H1 (cell line): ENCODE results near the gene CD151. TPM values are rescaled to one million over a fixed set of nuclear protein-coding genes. Genes with fewer than 3 reads are reported as not detected.

Experiments used
- CTCF ChIA-PET: fragments of 300-600 bp; sonication (Branson Sonifier 250); formaldehyde crosslinking; loops from one replicate; lab custom pipeline; 2021; ENCODE audit not compliant: partially characterized antibody; lab: Charles Lee
- POLR2A ChIA-PET: fragments of 300-600 bp; sonication (Branson Sonifier 250); formaldehyde crosslinking; loops from one replicate; lab custom pipeline; 2021; ENCODE audit warnings: inconsistent platforms; ENCODE audit not compliant: partially characterized antibody; lab: Charles Lee
- DNase-seq, 2 experiments: peaks; one replicate each; pipeline versions ENCODE4 v3.0.0 to v3.0.0-alpha.2; 2010 to 2022; ENCODE audit warnings: low spot score in 2 of 2, low read depth in 1 of 2, mixed read lengths in 1 of 2
- FAIRE-seq: peaks from 2 replicates; lab custom pipeline; 2011; peaks lifted over from hg19 to GRCh38; lab: Jason Lieb, UNC
- H2AFZ ChIP-seq: 2 replicates; pipeline ENCODE4 v1.8.1; 2012; ENCODE audit warnings: low read length, inconsistent platforms
- H2AK5ac ChIP-seq: 2 replicates; pipeline ENCODE4 v1.6.1; 2013; ENCODE audit warnings: low read depth, low read length
- H2BK120ac ChIP-seq: replicated peaks from 2 replicates; pipeline ENCODE3; 2013; ENCODE audit warnings: low read depth, low read length, inconsistent platforms
- H2BK12ac ChIP-seq: 2 replicates; pipeline ENCODE4 v1.6.1; 2013; ENCODE audit warnings: low read depth, low read length
- H2BK15ac ChIP-seq: 2 replicates; pipeline ENCODE4 v1.6.1; 2013; ENCODE audit warnings: low read length
- H2BK20ac ChIP-seq: 2 replicates; pipeline ENCODE4 v1.6.1; 2013; ENCODE audit warnings: low read length
- H2BK5ac ChIP-seq: 2 replicates; pipeline ENCODE4 v1.6.1; 2013; ENCODE audit warnings: low read depth, low read length
- H3K14ac ChIP-seq: 2 replicates; pipeline ENCODE4 v1.6.1; 2013; ENCODE audit warnings: inconsistent platforms; ENCODE audit not compliant: insufficient read length
- H3K18ac ChIP-seq: 2 replicates; pipeline ENCODE4 v1.6.1; 2013; ENCODE audit warnings: low read length; ENCODE audit errors: extremely low read depth
- H3K23ac ChIP-seq: 2 replicates; pipeline ENCODE4 v1.6.1; 2013; ENCODE audit warnings: inconsistent platforms; ENCODE audit not compliant: insufficient read length
- H3K23me2 ChIP-seq: 2 replicates; pipeline ENCODE4 v1.6.1; 2013; ENCODE audit warnings: low read depth, low read length
- H3K27ac ChIP-seq: 2 replicates; pipeline ENCODE4 v1.6.1; 2011; ENCODE audit warnings: low read depth, low read length, inconsistent platforms
- H3K27me3 ChIP-seq, 4 experiments: replicated peaks in 1 of 4; 1 replicate in 1 of 4; 2 replicates in 3 of 4; pipeline versions ENCODE4 v1.6.1 to v1.8.1; 2011 to 2013; ENCODE audit warnings: low read length in 3 of 4, mild to moderate bottlenecking in 3 of 4, inconsistent platforms in 2 of 4, mixed read lengths in 2 of 4, moderate library complexity in 1 of 4; ENCODE audit not compliant: control insufficient read depth in 3 of 4, insufficient read depth in 3 of 4; ENCODE audit errors: extremely low read depth in 1 of 4
- H3K36me3 ChIP-seq, 4 experiments: 2 replicates each; pipeline versions ENCODE4 v1.6.1 to v1.8.1; 2011 to 2013; ENCODE audit warnings: mild to moderate bottlenecking in 4 of 4, low read length in 3 of 4, moderate library complexity in 2 of 4, control low read depth in 1 of 4, inconsistent platforms in 1 of 4; ENCODE audit not compliant: insufficient read depth in 4 of 4, control insufficient read depth in 2 of 4
- H3K4ac ChIP-seq: replicated peaks from 2 replicates; pipeline ENCODE3; 2013; ENCODE audit warnings: low read length, low read depth, mixed read lengths, inconsistent platforms; ENCODE audit not compliant: insufficient read length
- H3K4me1 ChIP-seq, 4 experiments: replicated peaks in 1 of 4; 1 replicate in 1 of 4; 2 replicates in 3 of 4; pipeline versions ENCODE4 v1.6.1 to v1.8.1; 2011 to 2013; ENCODE audit warnings: low read length in 3 of 4, inconsistent platforms in 2 of 4, mixed read lengths in 1 of 4; ENCODE audit not compliant: insufficient read depth in 4 of 4, control insufficient read depth in 3 of 4
- H3K4me2 ChIP-seq, 2 experiments: 2 replicates each; pipeline versions ENCODE4 v1.6.1 to v1.8.1; 2011 to 2013; ENCODE audit warnings: low read depth in 2 of 2, low read length in 2 of 2, control low read depth in 1 of 2, inconsistent platforms in 1 of 2, mild to moderate bottlenecking in 1 of 2; ENCODE audit not compliant: insufficient read depth in 1 of 2
- H3K4me3 ChIP-seq, 4 experiments: fragments of 200-600, 300-600 bp in 1 of 4; sonication (generic), shearing (Covaris generic), sonication (Bioruptor Twin) in 1 of 4; 2 replicates each; pipeline versions ENCODE4 v1.5.1 to v1.8.1; 2011 to 2016; ENCODE audit warnings: low read length in 4 of 4, low read depth in 3 of 4, control low read depth in 2 of 4, inconsistent platforms in 2 of 4, mild to moderate bottlenecking in 2 of 4, mixed read lengths in 1 of 4, moderate library complexity in 1 of 4; ENCODE audit not compliant: insufficient read depth in 2 of 4; ENCODE audit errors: extremely low read depth in 1 of 4
- H3K56ac ChIP-seq: replicated peaks from 2 replicates; pipeline ENCODE3; 2013; ENCODE audit warnings: low read depth, mild to moderate bottlenecking, mixed read lengths, low read length, inconsistent platforms; ENCODE audit not compliant: insufficient read length
- H3K79me1 ChIP-seq: 2 replicates; pipeline ENCODE4 v1.6.1; 2013; ENCODE audit warnings: low read depth, low read length, control low read depth
- H3K79me2 ChIP-seq, 2 experiments: 2 replicates each; pipeline versions ENCODE4 v1.6.1 to v1.8.1; 2012 to 2013; ENCODE audit warnings: low read length in 2 of 2, mild to moderate bottlenecking in 2 of 2, inconsistent platforms in 1 of 2; ENCODE audit not compliant: insufficient read depth in 2 of 2, control insufficient read depth in 1 of 2
- H3K9ac ChIP-seq, 4 experiments: replicated peaks in 1 of 4; 1 replicate in 1 of 4; 2 replicates in 3 of 4; pipeline versions ENCODE4 v1.6.1 to v1.8.1; 2011 to 2013; ENCODE audit warnings: low read depth in 3 of 4, low read length in 3 of 4, control low read depth in 2 of 4, mild to moderate bottlenecking in 2 of 4, moderate library complexity in 2 of 4, inconsistent platforms in 1 of 4; ENCODE audit errors: extremely low read depth in 1 of 4
- H3K9me3 ChIP-seq, 2 experiments: 2 replicates each; pipeline versions ENCODE4 v1.6.1 to v1.8.1; 2012 to 2013; ENCODE audit warnings: mild to moderate bottlenecking in 2 of 2, moderate library complexity in 2 of 2, control low read depth in 1 of 2, inconsistent platforms in 1 of 2, low read depth in 1 of 2, low read length in 1 of 2, mixed read lengths in 1 of 2; ENCODE audit not compliant: insufficient read depth in 2 of 2
- H4K20me1 ChIP-seq, 2 experiments: replicated peaks in 1 of 2; 2 replicates each; pipeline versions ENCODE3 to v1.8.1; 2011 to 2013; ENCODE audit warnings: inconsistent platforms in 2 of 2, low read length in 2 of 2, mild to moderate bottlenecking in 1 of 2; ENCODE audit not compliant: insufficient read depth in 2 of 2, control insufficient read depth in 1 of 2
- H4K5ac ChIP-seq: 2 replicates; pipeline ENCODE4 v1.6.1; 2013; ENCODE audit warnings: low read length, low read depth, mixed read lengths, inconsistent platforms; ENCODE audit not compliant: insufficient read length
- H4K8ac ChIP-seq: 2 replicates; pipeline ENCODE4 v1.8.0; 2013; ENCODE audit warnings: mild to moderate bottlenecking, moderate library complexity, low read length, inconsistent platforms; ENCODE audit not compliant: insufficient read depth; ENCODE audit errors: extremely low read depth
- H4K91ac ChIP-seq: replicated peaks from 2 replicates; pipeline ENCODE3; 2013; ENCODE audit warnings: low read length, mixed read lengths, inconsistent platforms; ENCODE audit not compliant: insufficient read length
- CHD1 ChIP-seq: IDR thresholded peaks from 2 replicates; pipeline ENCODE4 v1.6.1; 2012; ENCODE audit warnings: low read depth, low read length, improper control_type of control experiment
- CTBP2 ChIP-seq: IDR thresholded peaks from 2 replicates; pipeline ENCODE4 v1.7.0; 2011; ENCODE audit warnings: borderline replicate concordance, mild to moderate bottlenecking, moderate library complexity, mixed read lengths, low read length; ENCODE audit not compliant: insufficient read depth, insufficient read length
- CTCF ChIP-seq, 3 experiments: IDR thresholded peaks; 1 replicate in 2 of 3; 2 replicates in 1 of 3; pipeline versions ENCODE4 v1.5.1 to v1.6.1; 2011; ENCODE audit warnings: low read length in 3 of 3, mild to moderate bottlenecking in 3 of 3, inconsistent platforms in 2 of 3, low read depth in 1 of 3, moderate library complexity in 1 of 3; ENCODE audit not compliant: insufficient read depth in 1 of 3; ENCODE audit errors: control extremely low read depth in 1 of 3
- JUND ChIP-seq: IDR thresholded peaks from 2 replicates; pipeline ENCODE4 v1.6.1; 2011; ENCODE audit warnings: mild to moderate bottlenecking, improper control_type of control experiment, low read length
- KDM5A ChIP-seq: fragments of 200-600 bp; IDR thresholded peaks from 2 replicates; pipeline ENCODE4 v1.7.1; 2012; ENCODE audit warnings: mild to moderate bottlenecking, low read length, inconsistent platforms, mixed read lengths
- POLR2A ChIP-seq, 2 experiments: IDR thresholded peaks; 1 replicate in 1 of 2; 2 replicates in 1 of 2; pipeline ENCODE4 v1.6.1; 2011; ENCODE audit warnings: low read depth in 2 of 2, low read length in 2 of 2, mild to moderate bottlenecking in 2 of 2; ENCODE audit errors: control extremely low read depth in 1 of 2
- RAD21 ChIP-seq, 2 experiments: IDR thresholded peaks in 1 of 2; conservative IDR thresholded peaks in 1 of 2; 2 replicates each; pipeline ENCODE4 v1.6.1; 2011; ENCODE audit warnings: low read depth in 2 of 2, low read length in 2 of 2, improper control_type of control experiment in 1 of 2, inconsistent platforms in 1 of 2, mild to moderate bottlenecking in 1 of 2, moderate library complexity in 1 of 2
- SAP30 ChIP-seq: fragments of 300-600 bp; sonication (generic); IDR thresholded peaks from 2 replicates; pipeline ENCODE4 v1.7.1; 2012; ENCODE audit warnings: low read length, moderate library complexity, mild to moderate bottlenecking, inconsistent platforms; ENCODE audit not compliant: insufficient read depth, insufficient replicate concordance
- WGBS, 2 experiments: shearing (Covaris generic) in 1 of 2; methylation state at CpG; one replicate each; pipeline versions ENCODE4 v1.1.6 to v1.1.7; 2013 to 2015; ENCODE audit warnings: low lambda C conversion rate in 2 of 2, mixed read lengths in 2 of 2, inconsistent platforms in 1 of 2, low coverage in 1 of 2, missing lambda C conversion rate in 1 of 2; ENCODE audit not compliant: insufficient replicate concordance in 2 of 2, insufficient coverage in 1 of 2, insufficient read length in 1 of 2; ENCODE audit errors: extremely low coverage in 1 of 2, missing lambda C conversion rate in 1 of 2; 5-methylcytosine and 5-hydroxymethylcytosine counted together
- polyA plus RNA-seq, 7 experiments: library from polyadenylated mRNA; depleted of rRNA in 3 of 7; stranded (reverse) in 5 of 7; unstranded in 2 of 7; fragments of >200 nt in 5 of 7; fragments of 200-250 nt in 2 of 7; gene quantifications; 1 replicate in 5 of 7; 2 replicates in 1 of 7; 4 replicates in 1 of 7; pipeline versions ENCODE4 v1.2.1 to v1.2.3, GENCODE V29; 2011 to 2013; ENCODE audit warnings: missing spikeins in 2 of 7, mixed read lengths in 2 of 7
- total RNA-seq: library from RNA; stranded (reverse); fragmentation: NEBNext Ultra II Directional; extraction: Animal tissue kit (Norgen Biotek cat#: 25700); gene quantifications from 2 replicates; pipeline ENCODE4 v1.2.1, GENCODE V29; 2021

CD151 gene
- total and polyA plus RNA-seq, 2 of the 8 experiments (the other 6 are each of a cell fraction or from before 2014, with no cell fraction given), result 101 to 212 TPM

- Histone ChIP-seq H3K27me3 (no peaks in the 10 kb centered on the region; a peak in 2 of 7 replicates), H2BK12ac (0 out of 2 replicates have a peak overlapping the region, but pooled peaks have one; percentile 27), H3K4me2 (no peak overlapping the region), H3K4me1 (peaks cover 0 to 15% (median 9%) of the 10 kb centered on the region in 4 experiments; a peak in 5 of 7 replicates), H3K4ac (no peak overlapping the region), H3K79me2 (peaks cover 0 to 5% of the 10 kb centered on the region in 2 experiments; a peak in 1 of 4 replicates), H4K8ac (no peak overlapping the region), H4K5ac (no peak overlapping the region), H3K56ac (no peak overlapping the region), H3K14ac (no peak overlapping the region), H3K36me3 (peaks cover 0 to 10% (median 1%) of the 10 kb centered on the region in 4 experiments; a peak in 1 of 8 replicates), H2BK15ac (no peak overlapping the region), H3K23me2 (peaks cover 8% of the 10 kb centered on the region; the same call in 1 of the 2 replicates), H3K4me3 (no peak overlapping the region), H2BK120ac (no peak overlapping the region), H3K27ac (no peak overlapping the region), H2BK20ac (no peak overlapping the region), H4K20me1 (peaks cover 0 to 14% of the 10 kb centered on the region in 2 experiments), H3K9me3 (no peaks in the 10 kb centered on the region), H2BK5ac (no peak overlapping the region), H3K79me1 (peaks cover 8% of the 10 kb centered on the region), H2AFZ (no peak overlapping the region), H3K18ac (no peak overlapping the region), H2AK5ac (no peak overlapping the region), H3K9ac (no peak overlapping the region), H3K23ac (no peak overlapping the region), H4K91ac (no peak overlapping the region)
- no peak for FAIRE-seq
- POLR2A ChIA-PET, result interaction anchor here (40.4 to 53.0 kb wide), 2 partner anchors 8 to 11 kb away, joined by 1917 read pairs; partner anchors contain the start of genes CD151, CEND1, CRACR2B and PIDD1
- DNase-seq, result no peak
- CTCF ChIA-PET, result interaction anchor here (0.7 to 1.7 kb wide), 6 partner anchors 21 to 272 kb away, joined by 3 to 4 read pairs (median 3); no protein-coding TSS in a partner anchor
- 94% methylated on average over 16 of the region's 22 CpGs; no CpG with 5 or more reads in 1 of the 2 experiments for WGBS, 2 experiments
- TF ChIP-seq RAD21 (IDR thresholded peaks at IDR 0.05 in 1 of 2, conservative IDR thresholded peaks at IDR 0.05 in 1 of 2; ENCODE audit: low read depth in 2 of 2, low read length in 2 of 2) (no peak), JUND (no peak), KDM5A (no peak), SAP30 (no peak), CTBP2 (no peak), CHD1 (no peak), POLR2A (IDR thresholded peaks at IDR 0.05; ENCODE audit: control extremely low read depth in 1 of 2, low read depth in 2 of 2, low read length in 2 of 2) (no peak), CTCF (IDR thresholded peaks at IDR 0.05; ENCODE audit: control extremely low read depth in 1 of 3, insufficient read depth in 1 of 3, low read depth in 1 of 3, low read length in 3 of 3) (no peak)
These were observed 11.0 kb upstream of the CD151 start for GRCh38 chr11:821512-822371.
